H1 (cell line): Measurements from ENCODE around the gene ZNF175. TPM values are rescaled to one million over a fixed set of nuclear protein-coding genes. Genes with fewer than 3 reads are reported as not detected.

Experiments used
- CTCF ChIA-PET: fragments of 300-600 bp; sonication (Branson Sonifier 250); formaldehyde crosslinking; loops from one replicate; lab custom pipeline; 2021; ENCODE audit not compliant: partially characterized antibody; lab: Charles Lee
- POLR2A ChIA-PET: fragments of 300-600 bp; sonication (Branson Sonifier 250); formaldehyde crosslinking; loops from one replicate; lab custom pipeline; 2021; ENCODE audit warnings: inconsistent platforms; ENCODE audit not compliant: partially characterized antibody; lab: Charles Lee
- DNase-seq, 2 experiments: peaks; one replicate each; pipeline versions ENCODE4 v3.0.0 to v3.0.0-alpha.2; 2010 to 2022; ENCODE audit warnings: low spot score in 2 of 2, low read depth in 1 of 2, mixed read lengths in 1 of 2
- FAIRE-seq: peaks from 2 replicates; lab custom pipeline; 2011; peaks lifted over from hg19 to GRCh38; lab: Jason Lieb, UNC
- H2AFZ ChIP-seq: 2 replicates; pipeline ENCODE4 v1.8.1; 2012; ENCODE audit warnings: low read length, inconsistent platforms
- H2AK5ac ChIP-seq: 2 replicates; pipeline ENCODE4 v1.6.1; 2013; ENCODE audit warnings: low read depth, low read length
- H2BK120ac ChIP-seq: replicated peaks from 2 replicates; pipeline ENCODE3; 2013; ENCODE audit warnings: low read depth, low read length, inconsistent platforms
- H2BK12ac ChIP-seq: 2 replicates; pipeline ENCODE4 v1.6.1; 2013; ENCODE audit warnings: low read depth, low read length
- H2BK15ac ChIP-seq: 2 replicates; pipeline ENCODE4 v1.6.1; 2013; ENCODE audit warnings: low read length
- H2BK20ac ChIP-seq: 2 replicates; pipeline ENCODE4 v1.6.1; 2013; ENCODE audit warnings: low read length
- H2BK5ac ChIP-seq: 2 replicates; pipeline ENCODE4 v1.6.1; 2013; ENCODE audit warnings: low read depth, low read length
- H3K14ac ChIP-seq: 2 replicates; pipeline ENCODE4 v1.6.1; 2013; ENCODE audit warnings: inconsistent platforms; ENCODE audit not compliant: insufficient read length
- H3K18ac ChIP-seq: 2 replicates; pipeline ENCODE4 v1.6.1; 2013; ENCODE audit warnings: low read length; ENCODE audit errors: extremely low read depth
- H3K23ac ChIP-seq: 2 replicates; pipeline ENCODE4 v1.6.1; 2013; ENCODE audit warnings: inconsistent platforms; ENCODE audit not compliant: insufficient read length
- H3K23me2 ChIP-seq: 2 replicates; pipeline ENCODE4 v1.6.1; 2013; ENCODE audit warnings: low read depth, low read length
- H3K27ac ChIP-seq: 2 replicates; pipeline ENCODE4 v1.6.1; 2011; ENCODE audit warnings: low read depth, low read length, inconsistent platforms
- H3K27me3 ChIP-seq, 4 experiments: replicated peaks in 1 of 4; 1 replicate in 1 of 4; 2 replicates in 3 of 4; pipeline versions ENCODE4 v1.6.1 to v1.8.1; 2011 to 2013; ENCODE audit warnings: low read length in 3 of 4, mild to moderate bottlenecking in 3 of 4, inconsistent platforms in 2 of 4, mixed read lengths in 2 of 4, moderate library complexity in 1 of 4; ENCODE audit not compliant: control insufficient read depth in 3 of 4, insufficient read depth in 3 of 4; ENCODE audit errors: extremely low read depth in 1 of 4
- H3K36me3 ChIP-seq, 4 experiments: 2 replicates each; pipeline versions ENCODE4 v1.6.1 to v1.8.1; 2011 to 2013; ENCODE audit warnings: mild to moderate bottlenecking in 4 of 4, low read length in 3 of 4, moderate library complexity in 2 of 4, control low read depth in 1 of 4, inconsistent platforms in 1 of 4; ENCODE audit not compliant: insufficient read depth in 4 of 4, control insufficient read depth in 2 of 4
- H3K4ac ChIP-seq: replicated peaks from 2 replicates; pipeline ENCODE3; 2013; ENCODE audit warnings: low read length, low read depth, mixed read lengths, inconsistent platforms; ENCODE audit not compliant: insufficient read length
- H3K4me1 ChIP-seq, 4 experiments: replicated peaks in 1 of 4; 1 replicate in 1 of 4; 2 replicates in 3 of 4; pipeline versions ENCODE4 v1.6.1 to v1.8.1; 2011 to 2013; ENCODE audit warnings: low read length in 3 of 4, inconsistent platforms in 2 of 4, mixed read lengths in 1 of 4; ENCODE audit not compliant: insufficient read depth in 4 of 4, control insufficient read depth in 3 of 4
- H3K4me2 ChIP-seq, 2 experiments: 2 replicates each; pipeline versions ENCODE4 v1.6.1 to v1.8.1; 2011 to 2013; ENCODE audit warnings: low read depth in 2 of 2, low read length in 2 of 2, control low read depth in 1 of 2, inconsistent platforms in 1 of 2, mild to moderate bottlenecking in 1 of 2; ENCODE audit not compliant: insufficient read depth in 1 of 2
- H3K4me3 ChIP-seq, 4 experiments: fragments of 200-600, 300-600 bp in 1 of 4; sonication (generic), shearing (Covaris generic), sonication (Bioruptor Twin) in 1 of 4; 2 replicates each; pipeline versions ENCODE4 v1.5.1 to v1.8.1; 2011 to 2016; ENCODE audit warnings: low read length in 4 of 4, low read depth in 3 of 4, control low read depth in 2 of 4, inconsistent platforms in 2 of 4, mild to moderate bottlenecking in 2 of 4, mixed read lengths in 1 of 4, moderate library complexity in 1 of 4; ENCODE audit not compliant: insufficient read depth in 2 of 4; ENCODE audit errors: extremely low read depth in 1 of 4
- H3K56ac ChIP-seq: replicated peaks from 2 replicates; pipeline ENCODE3; 2013; ENCODE audit warnings: low read depth, mild to moderate bottlenecking, mixed read lengths, low read length, inconsistent platforms; ENCODE audit not compliant: insufficient read length
- H3K79me1 ChIP-seq: 2 replicates; pipeline ENCODE4 v1.6.1; 2013; ENCODE audit warnings: low read depth, low read length, control low read depth
- H3K79me2 ChIP-seq, 2 experiments: 2 replicates each; pipeline versions ENCODE4 v1.6.1 to v1.8.1; 2012 to 2013; ENCODE audit warnings: low read length in 2 of 2, mild to moderate bottlenecking in 2 of 2, inconsistent platforms in 1 of 2; ENCODE audit not compliant: insufficient read depth in 2 of 2, control insufficient read depth in 1 of 2
- H3K9ac ChIP-seq, 4 experiments: replicated peaks in 1 of 4; 1 replicate in 1 of 4; 2 replicates in 3 of 4; pipeline versions ENCODE4 v1.6.1 to v1.8.1; 2011 to 2013; ENCODE audit warnings: low read depth in 3 of 4, low read length in 3 of 4, control low read depth in 2 of 4, mild to moderate bottlenecking in 2 of 4, moderate library complexity in 2 of 4, inconsistent platforms in 1 of 4; ENCODE audit errors: extremely low read depth in 1 of 4
- H3K9me3 ChIP-seq, 2 experiments: 2 replicates each; pipeline versions ENCODE4 v1.6.1 to v1.8.1; 2012 to 2013; ENCODE audit warnings: mild to moderate bottlenecking in 2 of 2, moderate library complexity in 2 of 2, control low read depth in 1 of 2, inconsistent platforms in 1 of 2, low read depth in 1 of 2, low read length in 1 of 2, mixed read lengths in 1 of 2; ENCODE audit not compliant: insufficient read depth in 2 of 2
- H4K20me1 ChIP-seq, 2 experiments: replicated peaks in 1 of 2; 2 replicates each; pipeline versions ENCODE3 to v1.8.1; 2011 to 2013; ENCODE audit warnings: inconsistent platforms in 2 of 2, low read length in 2 of 2, mild to moderate bottlenecking in 1 of 2; ENCODE audit not compliant: insufficient read depth in 2 of 2, control insufficient read depth in 1 of 2
- H4K5ac ChIP-seq: 2 replicates; pipeline ENCODE4 v1.6.1; 2013; ENCODE audit warnings: low read length, low read depth, mixed read lengths, inconsistent platforms; ENCODE audit not compliant: insufficient read length
- H4K8ac ChIP-seq: 2 replicates; pipeline ENCODE4 v1.8.0; 2013; ENCODE audit warnings: mild to moderate bottlenecking, moderate library complexity, low read length, inconsistent platforms; ENCODE audit not compliant: insufficient read depth; ENCODE audit errors: extremely low read depth
- H4K91ac ChIP-seq: replicated peaks from 2 replicates; pipeline ENCODE3; 2013; ENCODE audit warnings: low read length, mixed read lengths, inconsistent platforms; ENCODE audit not compliant: insufficient read length
- RFX5 ChIP-seq: IDR thresholded peaks from 2 replicates; pipeline ENCODE4 v1.6.1; 2011; ENCODE audit warnings: low read depth, low read length, improper control_type of control experiment, borderline replicate concordance
- SIN3A ChIP-seq, 2 experiments: IDR thresholded peaks in 1 of 2; conservative IDR thresholded peaks in 1 of 2; 2 replicates each; pipeline ENCODE4 v1.6.1; 2011 to 2012; ENCODE audit warnings: low read length in 2 of 2, improper control_type of control experiment in 1 of 2, low read depth in 1 of 2, mild to moderate bottlenecking in 1 of 2
- WGBS, 2 experiments: shearing (Covaris generic) in 1 of 2; methylation state at CpG; one replicate each; pipeline versions ENCODE4 v1.1.6 to v1.1.7; 2013 to 2015; ENCODE audit warnings: low lambda C conversion rate in 2 of 2, mixed read lengths in 2 of 2, inconsistent platforms in 1 of 2, low coverage in 1 of 2, missing lambda C conversion rate in 1 of 2; ENCODE audit not compliant: insufficient replicate concordance in 2 of 2, insufficient coverage in 1 of 2, insufficient read length in 1 of 2; ENCODE audit errors: extremely low coverage in 1 of 2, missing lambda C conversion rate in 1 of 2; 5-methylcytosine and 5-hydroxymethylcytosine counted together
- polyA plus RNA-seq, 7 experiments: library from polyadenylated mRNA; depleted of rRNA in 3 of 7; stranded (reverse) in 5 of 7; unstranded in 2 of 7; fragments of >200 nt in 5 of 7; fragments of 200-250 nt in 2 of 7; gene quantifications; 1 replicate in 5 of 7; 2 replicates in 1 of 7; 4 replicates in 1 of 7; pipeline versions ENCODE4 v1.2.1 to v1.2.3, GENCODE V29; 2011 to 2013; ENCODE audit warnings: missing spikeins in 2 of 7, mixed read lengths in 2 of 7
- total RNA-seq: library from RNA; stranded (reverse); fragmentation: NEBNext Ultra II Directional; extraction: Animal tissue kit (Norgen Biotek cat#: 25700); gene quantifications from 2 replicates; pipeline ENCODE4 v1.2.1, GENCODE V29; 2021

ZNF175 gene
- total and polyA plus RNA-seq, 2 of the 8 experiments (the other 6 are each of a cell fraction or from before 2014, with no cell fraction given), result 1.7 to 11.1 TPM

- no peaks in the 10 kb centered on the region for H3K36me3 ChIP-seq
- H4K20me1 ChIP-seq, result no peaks in the 10 kb centered on the region
- H3K27me3 ChIP-seq, result no peaks in the 10 kb centered on the region
- H3K9me3 ChIP-seq, result peaks cover 31 to 34% of the 10 kb centered on the region in 2 experiments
- no peak overlapping the region for H2BK12ac ChIP-seq
- H2AK5ac ChIP-seq, result no peak overlapping the region
- WGBS, 2 experiments, result 55% methylated on average over 4 of the region's 4 CpGs; no CpG with 5 or more reads in 1 of the 2 experiments
- no peak overlapping the region for H3K27ac ChIP-seq
- H3K14ac ChIP-seq, result no peak overlapping the region
- H2BK15ac ChIP-seq, result no peak overlapping the region
- ChIA-PET POLR2A (no interaction called here), CTCF (no interaction called here)
- no peak overlapping the region for H2BK120ac ChIP-seq
- no peaks in the 10 kb centered on the region for H3K4me1 ChIP-seq
- H4K91ac ChIP-seq, result no peak overlapping the region
- no peak overlapping the region for H3K4me3 ChIP-seq
- no peak overlapping the region for H3K4ac ChIP-seq
- FAIRE-seq, result no peak
- no peaks in the 10 kb centered on the region for H3K79me1 ChIP-seq
- no peak overlapping the region for H3K4me2 ChIP-seq
- H3K79me2 ChIP-seq, result no peaks in the 10 kb centered on the region
- TF ChIP-seq SIN3A (conservative IDR thresholded peaks at IDR 0.05 in 1 of 2, IDR thresholded peaks at IDR 0.05 in 1 of 2; ENCODE audit: low read depth in 1 of 2, low read length in 2 of 2) (no peak), RFX5 (no peak)
- H3K18ac ChIP-seq, result no peak overlapping the region
- H2BK5ac ChIP-seq, result no peak overlapping the region
- no peak overlapping the region for H3K9ac ChIP-seq
- H4K5ac ChIP-seq, result no peak overlapping the region
- H3K23ac ChIP-seq, result no peak overlapping the region
- H2AFZ ChIP-seq, result no peak overlapping the region
- H3K23me2 ChIP-seq, result peaks cover 1% of the 10 kb centered on the region; the same call in 1 of the 2 replicates
- no peak overlapping the region for H2BK20ac ChIP-seq
- no peak overlapping the region for H3K56ac ChIP-seq
- H4K8ac ChIP-seq, result no peak overlapping the region
- no peak for DNase-seq
These were observed 10.7 kb upstream of the ZNF175 start for GRCh38 chr19:51560339-51560738.
